ENCODE measurements around the gene STYXL1.

STYXL1 gene

DNA sequence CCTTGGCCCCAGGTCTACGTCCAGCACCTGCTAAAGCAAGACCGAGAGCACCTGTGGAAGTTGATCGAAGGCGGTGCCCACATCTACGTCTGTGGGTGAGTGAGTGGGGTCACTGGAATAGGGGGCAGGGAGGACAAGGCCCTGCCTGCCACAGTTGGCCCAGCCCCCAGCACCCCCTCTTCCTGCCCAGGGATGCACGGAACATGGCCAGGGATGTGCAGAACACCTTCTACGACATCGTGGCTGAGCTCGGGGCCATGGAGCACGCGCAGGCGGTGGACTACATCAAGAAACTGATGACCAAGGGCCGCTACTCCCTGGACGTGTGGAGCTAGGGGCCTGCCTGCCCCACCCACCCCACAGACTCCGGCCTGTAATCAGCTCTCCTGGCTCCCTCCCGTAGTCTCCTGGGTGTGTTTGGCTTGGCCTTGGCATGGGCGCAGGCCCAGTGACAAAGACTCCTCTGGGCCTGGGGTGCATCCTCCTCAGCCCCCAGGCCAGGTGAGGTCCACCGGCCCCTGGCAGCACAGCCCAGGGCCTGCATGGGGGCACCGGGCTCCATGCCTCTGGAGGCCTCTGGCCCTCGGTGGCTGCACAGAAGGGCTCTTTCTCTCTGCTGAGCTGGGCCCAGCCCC is 61.5 kb downstream of the STYXL1 start:
- Histone ChIP-seq H3K36me3 (ENCODE audit: control insufficient read depth, low read length) (peaks cover 19% of the 10 kb centered on the region; the same call in 1 of the 2 replicates), H3K79me2 (ENCODE audit: control insufficient read depth, low read length) (no peaks in the 10 kb centered on the region), H3K4me3 (ENCODE audit: low read length) (no peak overlapping the region), H3K9me2 (replicated peaks; ENCODE audit: control insufficient read depth, low read length) (no peaks in the 10 kb centered on the region), H3K27ac (ENCODE audit: low read depth, low read length) (no peak overlapping the region), H3K4me1 (ENCODE audit: control insufficient read depth, low read length) (peaks cover 3% of the 10 kb centered on the region; the same call in 1 of the 2 replicates), H3F3A (ENCODE audit: control insufficient read depth, insufficient read depth) (no peaks in the 10 kb centered on the region), H3K27me3 (ENCODE audit: control insufficient read depth, low read length) (no peaks in the 10 kb centered on the region), H3K4me2 (ENCODE audit: low read length) (no peak overlapping the region), H3K9me3 (ENCODE audit: control insufficient read depth, insufficient read depth, low read length) (no peaks in the 10 kb centered on the region), H4K20me1 (ENCODE audit: control insufficient read depth, insufficient read depth, low read depth, low read length) (no peaks in the 10 kb centered on the region; the same call in 1 of the 2 replicates)
- TF ChIP-seq, protein P1, sequence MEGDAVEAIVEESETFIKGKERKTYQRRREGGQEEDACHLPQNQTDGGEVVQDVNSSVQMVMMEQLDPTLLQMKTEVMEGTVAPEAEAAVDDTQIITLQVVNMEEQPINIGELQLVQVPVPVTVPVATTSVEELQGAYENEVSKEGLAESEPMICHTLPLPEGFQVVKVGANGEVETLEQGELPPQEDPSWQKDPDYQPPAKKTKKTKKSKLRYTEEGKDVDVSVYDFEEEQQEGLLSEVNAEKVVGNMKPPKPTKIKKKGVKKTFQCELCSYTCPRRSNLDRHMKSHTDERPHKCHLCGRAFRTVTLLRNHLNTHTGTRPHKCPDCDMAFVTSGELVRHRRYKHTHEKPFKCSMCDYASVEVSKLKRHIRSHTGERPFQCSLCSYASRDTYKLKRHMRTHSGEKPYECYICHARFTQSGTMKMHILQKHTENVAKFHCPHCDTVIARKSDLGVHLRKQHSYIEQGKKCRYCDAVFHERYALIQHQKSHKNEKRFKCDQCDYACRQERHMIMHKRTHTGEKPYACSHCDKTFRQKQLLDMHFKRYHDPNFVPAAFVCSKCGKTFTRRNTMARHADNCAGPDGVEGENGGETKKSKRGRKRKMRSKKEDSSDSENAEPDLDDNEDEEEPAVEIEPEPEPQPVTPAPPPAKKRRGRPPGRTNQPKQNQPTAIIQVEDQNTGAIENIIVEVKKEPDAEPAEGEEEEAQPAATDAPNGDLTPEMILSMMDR (IDR thresholded peaks at IDR 0.05; ENCODE audit: low read depth, low read length, poor library complexity, severe bottlenecking): no peak

DNA sequence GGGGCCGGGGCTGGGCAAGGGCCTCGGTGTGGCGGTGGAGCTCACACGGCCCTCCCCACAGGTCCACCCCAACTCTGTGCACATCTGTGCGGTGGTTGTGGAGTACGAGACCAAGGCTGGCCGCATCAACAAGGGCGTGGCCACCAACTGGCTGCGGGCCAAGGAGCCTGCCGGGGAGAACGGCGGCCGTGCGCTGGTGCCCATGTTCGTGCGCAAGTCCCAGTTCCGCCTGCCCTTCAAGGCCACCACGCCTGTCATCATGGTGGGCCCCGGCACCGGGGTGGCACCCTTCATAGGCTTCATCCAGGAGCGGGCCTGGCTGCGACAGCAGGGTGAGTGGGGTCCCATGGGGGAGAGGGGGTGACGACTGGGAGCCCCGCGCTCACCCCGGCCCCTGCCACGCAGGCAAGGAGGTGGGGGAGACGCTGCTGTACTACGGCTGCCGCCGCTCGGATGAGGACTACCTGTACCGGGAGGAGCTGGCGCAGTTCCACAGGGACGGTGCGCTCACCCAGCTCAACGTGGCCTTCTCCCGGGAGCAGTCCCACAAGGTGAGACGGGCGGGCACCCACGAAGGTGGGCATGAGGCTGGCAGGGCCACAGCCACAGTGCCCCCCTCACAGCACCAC is 62.2 kb downstream of the STYXL1 start:
- H3K4me1 ChIP-seq (ENCODE audit: control insufficient read depth, low read length): peaks cover 3% of the 10 kb centered on the region; the same call in 1 of the 2 replicates
- no peaks in the 10 kb centered on the region for H3F3A ChIP-seq (ENCODE audit: control insufficient read depth, insufficient read depth)
- H3K79me2 ChIP-seq (ENCODE audit: control insufficient read depth, low read length): no peaks in the 10 kb centered on the region
- H4K20me1 ChIP-seq (ENCODE audit: control insufficient read depth, insufficient read depth, low read depth, low read length): no peaks in the 10 kb centered on the region; the same call in 1 of the 2 replicates
- no peaks in the 10 kb centered on the region for H3K27me3 ChIP-seq (ENCODE audit: control insufficient read depth, low read length)
- no peak overlapping the region for H3K4me2 ChIP-seq (ENCODE audit: low read length)
- peaks cover 19% of the 10 kb centered on the region; the same call in 1 of the 2 replicates for H3K36me3 ChIP-seq (ENCODE audit: control insufficient read depth, low read length)
- no peaks in the 10 kb centered on the region for H3K9me3 ChIP-seq (ENCODE audit: control insufficient read depth, insufficient read depth, low read length)
- no peak overlapping the region for H3K27ac ChIP-seq (ENCODE audit: low read depth, low read length)
- H3K4me3 ChIP-seq (ENCODE audit: low read length): no peak overlapping the region
- TF ChIP-seq, protein P1 (IDR thresholded peaks at IDR 0.05; ENCODE audit: low read depth, low read length, poor library complexity, severe bottlenecking): no peak
- TF ChIP-seq EZH2phosphoT487 (IDR thresholded peaks at IDR 0.05; ENCODE audit: borderline replicate concordance, low read length): no peak
- no peaks in the 10 kb centered on the region for H3K9me2 ChIP-seq (replicated peaks; ENCODE audit: control insufficient read depth, low read length)

DNA sequence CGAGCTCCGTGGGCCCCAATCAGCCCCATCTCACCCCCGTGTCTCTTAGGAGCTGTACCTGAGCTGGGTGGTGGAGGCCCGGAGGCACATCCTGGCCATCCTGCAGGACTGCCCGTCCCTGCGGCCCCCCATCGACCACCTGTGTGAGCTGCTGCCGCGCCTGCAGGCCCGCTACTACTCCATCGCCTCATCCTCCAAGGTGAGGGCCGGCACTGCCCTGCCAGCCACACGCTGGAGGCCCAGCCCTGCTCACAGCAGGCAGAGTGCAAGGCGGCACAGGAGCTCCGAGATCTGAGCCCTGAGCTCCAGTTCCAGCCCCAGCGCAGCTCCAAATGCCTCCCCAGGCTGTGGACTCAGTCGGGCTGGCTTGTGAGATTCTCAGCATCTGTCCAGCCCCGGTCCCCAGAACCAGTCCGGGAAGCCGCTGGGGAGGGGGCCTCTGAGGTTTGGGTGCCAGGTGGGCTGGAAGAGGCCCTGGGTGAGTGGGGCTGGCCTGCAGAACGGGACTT is 62.7 kb downstream of the STYXL1 start:
- no peaks in the 10 kb centered on the region for H3K9me2 ChIP-seq (replicated peaks; ENCODE audit: control insufficient read depth, low read length)
- H3K9me3 ChIP-seq (ENCODE audit: control insufficient read depth, insufficient read depth, low read length): no peaks in the 10 kb centered on the region
- TF ChIP-seq, protein P1 (IDR thresholded peaks at IDR 0.05; ENCODE audit: low read depth, low read length, poor library complexity, severe bottlenecking): no peak
- no peak for TF ChIP-seq EZH2phosphoT487 (IDR thresholded peaks at IDR 0.05; ENCODE audit: borderline replicate concordance, low read length)
- H3F3A ChIP-seq (ENCODE audit: control insufficient read depth, insufficient read depth): no peaks in the 10 kb centered on the region
- H3K4me2 ChIP-seq (ENCODE audit: low read length): no peak overlapping the region
- no peaks in the 10 kb centered on the region; the same call in 1 of the 2 replicates for H4K20me1 ChIP-seq (ENCODE audit: control insufficient read depth, insufficient read depth, low read depth, low read length)
- no peaks in the 10 kb centered on the region for H3K79me2 ChIP-seq (ENCODE audit: control insufficient read depth, low read length)
- no peak overlapping the region for H3K27ac ChIP-seq (ENCODE audit: low read depth, low read length)
- no peaks in the 10 kb centered on the region for H3K27me3 ChIP-seq (ENCODE audit: control insufficient read depth, low read length)
- no peak overlapping the region for H3K4me3 ChIP-seq (ENCODE audit: low read length)
- peaks cover 3% of the 10 kb centered on the region; the same call in 1 of the 2 replicates for H3K4me1 ChIP-seq (ENCODE audit: control insufficient read depth, low read length)
- peaks cover 19% of the 10 kb centered on the region; the same call in 1 of the 2 replicates for H3K36me3 ChIP-seq (ENCODE audit: control insufficient read depth, low read length)
